GM21367 (cell line): ENCODE measurements around the gene AGA.

ENCODE experiments used
- ATAC-seq: cut with Tn5 transposase; IDR thresholded peaks from one replicate; pipeline ENCODE4 v1.9.1; 2021; ENCODE audit not compliant: unreplicated experiment

The AGA gene

GRCh38 chr4:177441803-177442622 is at the start of gene AGA:
TSS of gene AGA (minus strand) at chr4:177442437. CDS start at chr4:177442375, 62 bp downstream.
- peak; percentile 89 for ATAC-seq

GRCh38 chr4:177492022-177492421 is 49.8 kb upstream of the AGA start:
- no peak for ATAC-seq

- no peak for ATAC-seq
Measured at GRCh38 chr4:177490769-177491168, 48.5 kb upstream of the AGA start.

GRCh38 chr4:177489471-177490246 is 47.4 kb upstream of the AGA start:
- no peak for ATAC-seq

- ATAC-seq: no peak
Measured at GRCh38 chr4:177487977-177488376, 45.7 kb upstream of the AGA start.

GRCh38 chr4:177485528-177485927 is 43.3 kb upstream of the AGA start:
- ATAC-seq: no peak

- ATAC-seq: no peak
Measured at GRCh38 chr4:177484613-177485021, 42.4 kb upstream of the AGA start.

GRCh38 chr4:177483760-177484159 is 41.5 kb upstream of the AGA start:
- ATAC-seq: no peak

- ATAC-seq: no peak
Measured at GRCh38 chr4:177483271-177483670, 41.0 kb upstream of the AGA start.

- ATAC-seq: no peak
Measured at GRCh38 chr4:177482367-177482766, 40.1 kb upstream of the AGA start.

- no peak for ATAC-seq
Measured at GRCh38 chr4:177480795-177481194, 38.6 kb upstream of the AGA start.

- no peak for ATAC-seq
Measured at GRCh38 chr4:177479063-177479462, 36.8 kb upstream of the AGA start.

GRCh38 chr4:177478496-177478895 is 36.3 kb upstream of the AGA start:
- ATAC-seq: no peak

GRCh38 chr4:177473991-177474390 is 31.8 kb upstream of the AGA start:
- no peak for ATAC-seq

- ATAC-seq: no peak
Measured at GRCh38 chr4:177464026-177464425, 21.8 kb upstream of the AGA start.

GRCh38 chr4:177461606-177462005 is 19.4 kb upstream of the AGA start:
- ATAC-seq: no peak

- no peak for ATAC-seq
Measured at GRCh38 chr4:177460460-177460859, 18.2 kb upstream of the AGA start.

- no peak for ATAC-seq
Measured at GRCh38 chr4:177455561-177455970, 13.3 kb upstream of the AGA start.

- ATAC-seq: no peak
Measured at GRCh38 chr4:177453116-177453515, 10.9 kb upstream of the AGA start.

GRCh38 chr4:177451108-177451500 is 8.9 kb upstream of the AGA start:
- ATAC-seq: no peak

GRCh38 chr4:177450426-177451107 is 8.3 kb upstream of the AGA start:
- ATAC-seq: no peak

GRCh38 chr4:177448850-177449249 is 6.6 kb upstream of the AGA start:
- no peak for ATAC-seq
